Cardiac septum (tissue), 1 donor: ENCODE measurements around the gene UBLCP1. TPM values are rescaled to one million over a fixed set of nuclear protein-coding genes. Genes with fewer than 3 reads are reported as not detected.
"Not testable (repeated sequence)": the region's sequence is repeated elsewhere in the genome, so short reads cannot be mapped to it uniquely, and the experiment has no call there.

Experiments used
- DNase-seq: peaks from one replicate; pipeline ENCODE4 v3.0.0-alpha.2; 2020; ENCODE audit warnings: low spot score
- intact Hi-C: fragments of 100-400 bp; cut with DNase I; formaldehyde crosslinking; loops from one replicate; pipeline ENCODE4 v1.14.0; 2022
- long read RNA-seq: library from polyadenylated mRNA; unstranded; transcript quantifications from one replicate; pipeline ENCODE4 v2.0.0, GENCODE V29; 2021
- total RNA-seq: library from RNA; stranded (reverse); fragmentation: NEBNext Ultra II Directional; extraction: Animal tissue kit (Norgen Biotek cat#: 25700); gene quantifications from one replicate; pipeline ENCODE4 v1.2.1, GENCODE V29; 2021
- donor health status: DM: no; HTN: no; CAD: no.

Gene UBLCP1, protein sequence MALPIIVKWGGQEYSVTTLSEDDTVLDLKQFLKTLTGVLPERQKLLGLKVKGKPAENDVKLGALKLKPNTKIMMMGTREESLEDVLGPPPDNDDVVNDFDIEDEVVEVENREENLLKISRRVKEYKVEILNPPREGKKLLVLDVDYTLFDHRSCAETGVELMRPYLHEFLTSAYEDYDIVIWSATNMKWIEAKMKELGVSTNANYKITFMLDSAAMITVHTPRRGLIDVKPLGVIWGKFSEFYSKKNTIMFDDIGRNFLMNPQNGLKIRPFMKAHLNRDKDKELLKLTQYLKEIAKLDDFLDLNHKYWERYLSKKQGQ
- total RNA-seq, result 15.9 TPM
- long read RNA-seq, transcript UBLCP1-201 (11 exons, 2,392 nt), result major isoform, 18 of 19 reads
- long read RNA-seq, partial matches to known transcripts, result 1 of 19 reads
- long read RNA-seq, other reads (novel, unspliced or antisense), result 0 of 19 reads

DNA sequence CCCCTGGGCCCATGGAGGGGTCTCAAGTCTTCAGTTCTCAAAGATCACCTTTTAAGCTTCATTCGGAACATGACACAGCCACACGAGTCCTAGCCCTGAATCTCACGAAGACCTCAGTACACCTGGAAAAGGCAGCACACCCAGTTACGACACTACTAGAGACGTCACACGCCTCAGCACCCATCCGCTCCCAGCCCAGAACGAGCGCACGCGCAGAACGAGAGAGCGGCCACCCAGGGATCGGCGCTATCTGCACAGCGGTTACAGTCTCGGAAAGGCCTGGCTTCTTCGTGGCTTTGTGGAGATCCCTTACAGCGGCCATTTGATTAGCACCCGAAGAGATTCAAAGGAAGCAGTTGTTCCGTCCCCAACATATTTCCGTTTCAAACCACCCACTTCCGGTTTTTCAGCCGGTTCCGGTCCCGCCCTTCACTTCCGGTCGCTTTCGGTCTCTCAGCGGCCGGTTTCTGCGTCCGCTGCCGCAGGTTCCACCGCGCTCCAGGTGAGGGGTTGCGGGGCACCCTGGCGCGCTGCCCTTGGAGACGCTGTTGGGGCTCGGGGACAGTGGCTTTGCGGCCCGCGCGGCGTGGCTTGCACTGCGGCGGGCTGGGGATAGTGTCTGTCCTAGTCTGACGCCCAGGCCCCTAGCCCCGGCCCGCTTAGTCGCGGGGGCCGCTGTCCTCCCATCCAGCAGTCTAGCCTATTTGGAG, at the start of gene UBLCP1:
Gene UBLCP1 (plus strand): TSS at position 432 of the 710 bp plus-strand sequence. CDS start 5,626 bp downstream, outside the sequence.
- DNase-seq, result peak; percentile 92
- intact Hi-C loops, result loop anchor here (1.0 to 5.0 kb wide), 3 partner anchors 54 to 106 kb away; partner anchors contain the start of gene RNF145

DNA sequence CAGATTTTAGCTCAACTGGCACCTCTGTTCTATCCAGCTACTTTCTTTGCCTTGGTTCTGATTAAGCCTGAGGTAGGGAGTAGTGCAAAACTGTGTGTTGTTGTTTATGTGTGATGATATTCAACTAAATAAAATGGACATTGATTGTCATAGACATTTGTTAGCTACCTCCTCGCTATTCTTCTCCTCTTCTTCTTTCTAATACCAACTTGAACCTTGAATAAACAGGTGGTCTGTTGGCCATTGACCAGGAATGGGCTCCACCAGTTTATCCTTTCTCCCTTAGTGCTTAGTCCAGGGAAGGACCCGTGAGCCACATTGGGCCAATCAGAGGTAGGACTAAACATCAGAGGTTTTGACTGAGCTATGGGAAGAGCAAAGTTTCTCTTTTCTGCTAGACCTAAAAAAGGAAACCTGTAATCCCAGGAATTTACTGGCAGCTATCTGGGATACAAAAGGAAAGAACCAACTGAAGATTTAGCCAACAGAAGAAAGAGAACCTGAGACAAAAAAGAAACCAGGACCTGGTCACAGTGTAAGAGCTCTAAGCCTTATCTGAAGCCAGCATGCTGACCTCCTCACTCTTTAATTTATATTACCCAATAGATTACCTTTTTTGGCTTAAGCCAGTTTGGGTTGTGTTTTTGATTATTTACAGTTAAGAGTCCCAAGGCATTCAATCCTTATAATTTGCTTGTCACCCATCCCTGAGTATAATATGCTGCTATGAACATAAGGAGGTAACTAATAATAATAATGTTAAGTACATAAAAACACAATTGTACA, 48.4 kb upstream of the UBLCP1 start:
- intact Hi-C loops, result no loop called here
- DNase-seq, result no peak

- no peak for DNase-seq
- intact Hi-C loops, result no loop called here
These were observed 47.2 kb upstream of the UBLCP1 start for GRCh38 chr5:159215886-159216285.

- intact Hi-C loops, result no loop called here
- DNase-seq, result no peak
These were observed 46.6 kb upstream of the UBLCP1 start for GRCh38 chr5:159216454-159216853.

DNA sequence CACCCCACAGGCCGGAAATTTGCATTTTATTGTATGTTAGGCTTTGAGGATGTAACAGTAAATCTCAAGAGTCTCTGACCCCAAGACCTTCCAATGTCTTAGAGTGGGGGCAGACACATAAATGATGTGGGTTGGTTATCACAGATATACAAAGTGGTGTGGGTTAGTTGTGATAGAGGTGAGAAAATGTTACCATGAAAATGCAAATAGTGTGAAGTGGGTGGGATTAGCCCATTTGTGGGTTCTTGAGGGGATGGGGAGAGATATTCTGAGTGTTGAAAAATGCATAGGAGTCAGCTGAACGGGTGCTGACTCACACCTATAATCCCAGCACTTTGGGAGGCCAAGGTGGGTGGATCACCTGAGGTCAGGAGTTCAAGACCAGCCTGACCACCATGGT, 45.9 kb upstream of the UBLCP1 start:
- intact Hi-C loops, result no loop called here
- DNase-seq, result no peak

DNA sequence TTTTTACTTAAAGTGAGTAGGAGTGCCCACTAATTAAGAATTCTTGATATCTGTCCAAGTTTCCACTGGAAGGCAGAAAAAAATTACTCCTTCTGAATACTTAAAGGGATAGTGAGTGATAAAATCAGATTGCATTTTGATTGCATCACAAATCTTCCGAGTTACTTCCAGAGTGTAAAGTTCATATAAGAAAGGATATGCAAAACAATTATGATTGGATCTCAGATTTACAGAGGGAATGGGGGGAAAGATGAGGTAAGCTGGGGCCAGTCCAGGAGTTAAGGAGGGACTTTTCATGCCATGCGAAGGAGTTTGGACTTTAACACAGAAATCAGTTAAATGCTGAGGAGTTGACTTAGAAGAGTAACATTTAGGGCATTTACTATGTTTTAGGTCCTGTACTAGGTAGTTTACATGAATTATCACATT, 44.5 kb upstream of the UBLCP1 start:
- DNase-seq, result no peak
- intact Hi-C loops, result no loop called here

GRCh38 chr5:159220206-159220605, 42.9 kb upstream of the UBLCP1 start:
- intact Hi-C loops, result no loop called here
- DNase-seq, result no peak

- DNase-seq, result no peak
- intact Hi-C loops, result no loop called here
These were observed 39.6 kb upstream of the UBLCP1 start for GRCh38 chr5:159223469-159223868.

DNA sequence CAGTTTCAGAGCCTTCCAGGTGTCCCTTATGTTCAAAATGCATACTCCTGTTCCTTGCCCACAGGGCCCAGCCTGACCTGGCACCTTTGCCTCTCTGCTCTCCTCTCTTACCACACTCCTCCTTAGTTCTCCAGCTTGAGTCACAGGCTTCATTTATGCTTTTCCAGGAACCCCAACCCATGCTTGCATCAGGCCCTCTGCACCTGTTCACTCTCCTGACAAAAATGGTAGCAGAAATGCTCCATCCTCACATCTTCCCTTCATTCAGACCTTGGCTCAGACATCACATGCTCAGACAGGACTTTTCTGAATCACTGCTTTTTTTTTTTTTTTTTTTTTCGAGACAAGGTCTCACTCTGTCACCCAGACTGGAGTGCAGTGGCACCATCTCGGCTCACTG, 38.6 kb upstream of the UBLCP1 start:
- intact Hi-C loops, result no loop called here
- DNase-seq, result no peak

DNA sequence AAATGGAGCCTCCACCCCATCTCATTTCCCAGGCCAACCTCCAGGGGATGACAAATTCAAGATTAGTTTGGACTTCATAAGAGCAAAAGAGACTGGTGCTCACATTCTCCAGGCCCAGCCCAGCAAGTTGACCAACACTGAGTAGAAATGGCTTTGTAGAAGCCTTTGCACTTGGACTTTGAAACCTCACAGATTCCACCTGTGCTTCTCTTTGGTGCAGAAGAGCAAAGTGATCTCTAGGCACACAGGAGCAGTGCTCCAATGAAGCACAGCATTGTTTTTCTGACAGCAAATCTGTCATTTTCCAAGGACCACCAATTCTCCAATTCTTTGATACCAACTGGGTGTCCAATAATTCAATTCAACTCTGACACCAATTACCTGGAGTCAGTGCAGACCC, 36.6 kb upstream of the UBLCP1 start:
- DNase-seq, result no peak
- intact Hi-C loops, result no loop called here

DNA sequence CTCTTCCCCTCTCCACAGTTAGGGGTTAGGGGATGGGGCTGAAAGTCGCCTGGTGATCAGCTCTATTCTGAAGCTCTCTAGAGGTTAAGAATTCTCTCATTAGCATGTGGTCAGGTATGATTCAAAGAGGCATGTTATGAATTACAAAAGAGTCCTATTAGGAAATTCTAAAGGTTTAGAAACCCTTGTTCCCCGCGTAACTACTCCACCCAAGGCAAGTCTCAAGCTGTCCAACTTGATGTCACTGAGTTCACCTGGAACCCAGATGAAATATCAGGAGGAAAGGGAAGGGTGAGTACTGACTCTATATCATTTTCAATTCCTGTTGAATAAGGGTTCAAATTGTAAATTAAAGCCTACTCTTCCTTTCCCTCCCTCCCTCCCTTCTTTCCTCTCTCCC, 35.6 kb upstream of the UBLCP1 start:
- intact Hi-C loops, result no loop called here

GRCh38 chr5:159228097-159228496, 35.0 kb upstream of the UBLCP1 start:
- DNase-seq, intact Hi-C loops: not testable (repeated sequence)

More for the DNA sequence above, 35.6 kb upstream of the UBLCP1 start:
- DNase-seq, result no peak

DNA sequence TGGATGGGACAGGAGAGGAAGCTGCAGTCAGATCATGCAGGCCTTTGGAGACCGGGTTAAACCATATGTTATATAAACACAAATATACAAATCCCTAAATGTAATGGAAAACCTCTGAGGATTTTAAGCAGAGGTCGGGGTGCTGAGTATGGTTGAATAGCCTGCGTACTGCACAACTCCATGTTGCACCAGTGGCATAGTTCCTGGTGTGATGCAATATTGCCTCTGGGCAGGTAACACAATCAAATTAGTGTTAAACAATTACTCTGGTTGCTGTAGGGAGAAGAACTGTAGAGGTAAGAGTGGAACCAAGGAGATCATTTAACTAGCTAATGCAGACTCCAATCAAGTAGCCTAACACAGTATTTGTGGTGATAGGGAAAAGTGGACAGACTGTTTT, 32.4 kb upstream of the UBLCP1 start:
- no peak for DNase-seq
- intact Hi-C loops, result no loop called here

DNA sequence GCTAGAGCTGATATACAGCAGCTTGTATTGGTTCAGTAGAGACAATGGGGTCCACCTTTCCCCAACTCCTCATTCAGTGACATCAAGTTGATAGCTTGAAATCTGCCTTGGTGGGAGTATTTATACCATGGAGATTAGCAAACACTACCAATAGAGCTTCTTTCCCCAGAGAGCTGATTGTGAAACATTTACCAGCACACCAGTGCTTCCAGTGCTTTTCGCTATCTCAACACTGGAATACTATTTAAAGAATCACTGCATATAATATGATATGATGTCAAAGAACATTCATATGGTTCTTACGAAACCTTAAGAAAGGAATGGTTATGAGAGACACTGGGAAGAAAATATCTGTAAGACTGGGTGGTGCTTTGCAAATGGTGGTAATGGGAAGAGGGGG, 31.9 kb upstream of the UBLCP1 start:
- intact Hi-C loops, result no loop called here
- no peak for DNase-seq

DNA sequence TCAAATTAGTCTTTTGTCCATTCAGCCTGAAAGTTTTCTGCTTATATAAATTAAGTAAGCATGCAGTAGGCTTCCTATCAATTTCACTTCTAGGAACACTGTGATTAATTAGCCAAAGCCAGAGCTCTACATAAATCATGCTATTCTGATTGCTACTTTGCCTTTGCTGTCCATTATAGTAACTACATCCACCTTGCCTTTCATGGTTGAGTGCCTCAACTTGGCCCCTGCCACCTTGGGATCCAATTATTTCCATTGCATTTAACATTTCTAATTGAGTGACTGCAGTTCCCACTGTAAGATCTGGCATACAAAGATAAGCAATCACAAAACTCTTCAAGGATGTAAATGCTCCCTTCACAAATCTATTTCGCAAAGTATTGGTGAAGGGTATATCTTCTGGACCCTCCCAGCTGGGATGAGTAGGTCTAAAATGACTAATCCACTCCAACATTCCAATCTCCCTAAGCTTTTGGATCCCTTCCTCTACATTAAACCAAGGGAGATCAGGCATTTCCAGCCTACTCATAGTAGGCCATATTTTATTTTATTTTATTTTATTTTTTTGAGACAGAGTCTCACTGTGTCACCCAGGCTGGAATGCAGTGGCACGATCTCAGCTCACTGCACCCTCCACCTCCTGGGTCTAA, 27.1 kb upstream of the UBLCP1 start:
- intact Hi-C loops, DNase-seq: not testable (repeated sequence)

GRCh38 chr5:159240301-159240870, 22.7 kb upstream of the UBLCP1 start:
- no peak for DNase-seq
- intact Hi-C loops, result no loop called here

- intact Hi-C loops, result no loop called here
- DNase-seq, result no peak
These were observed 21.0 kb upstream of the UBLCP1 start for GRCh38 chr5:159241946-159242552.

DNA sequence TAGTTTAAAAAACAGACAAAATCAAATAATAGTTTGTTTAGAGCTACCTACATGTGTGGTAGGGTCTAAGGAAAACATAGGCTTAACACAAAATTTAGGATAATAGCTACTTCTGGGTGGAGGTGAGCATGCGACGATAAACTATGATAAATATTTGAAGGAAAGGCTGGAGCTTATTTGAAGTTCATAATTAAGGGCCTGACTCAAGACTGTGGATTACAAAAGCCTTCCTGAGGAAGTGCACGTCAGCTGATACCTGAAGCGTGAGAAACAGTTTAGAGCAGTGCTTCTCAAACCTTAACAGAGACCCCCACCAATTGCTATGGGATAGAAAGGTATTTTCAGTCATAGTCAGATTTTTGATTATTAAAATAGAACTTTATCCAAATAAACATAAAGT, 20.4 kb upstream of the UBLCP1 start:
- no peak for DNase-seq
- intact Hi-C loops, result no loop called here

GRCh38 chr5:159243385-159243784, 19.7 kb upstream of the UBLCP1 start:
- no peak for DNase-seq
- intact Hi-C loops, result no loop called here
